Left lung (tissue), 10 donors: ENCODE measurements around the gene CEP85. TPM values are rescaled to one million over a fixed set of nuclear protein-coding genes. Genes with fewer than 3 reads are reported as not detected.

ENCODE experiments used
- ATAC-seq: fragments of 200-7000 bp; cut with Tn5 transposase; one replicate; pipeline ENCODE4 v1.9.1; 2020; ENCODE audit warnings: moderate library complexity
- DNase-seq, 4 donors: peaks; one replicate each; pipeline ENCODE4 v3.0.0-alpha.2; 2013 to 2020
- H3K27ac ChIP-seq, 2 donors: fragments of 200-600 bp; sonication (generic) in 1 of 2; one replicate each; pipeline versions ENCODE4 v1.5.0 to v1.8.0; 2020 to 2021
- H3K27me3 ChIP-seq, 2 donors: fragments of 200-600 bp; sonication (generic) in 1 of 2; one replicate each; pipeline versions ENCODE4 v1.5.0 to v1.8.0; 2020 to 2021
- H3K36me3 ChIP-seq, 2 donors: fragments of 200-600 bp; sonication (generic) in 1 of 2; one replicate each; pipeline versions ENCODE4 v1.5.0 to v1.8.0; 2020 to 2021
- H3K4me1 ChIP-seq, 2 donors: fragments of 200-600 bp; one replicate each; pipeline ENCODE4 v1.8.0; 2021
- H3K4me3 ChIP-seq, 2 donors: fragments of 200-600 bp; sonication (generic) in 1 of 2; one replicate each; pipeline versions ENCODE4 v1.5.0 to v1.8.0; 2020 to 2021; ENCODE audit warnings: mild to moderate bottlenecking in 1 of 2
- H3K9me3 ChIP-seq, 2 donors: fragments of 200-600 bp; sonication (generic) in 1 of 2; one replicate each; pipeline versions ENCODE4 v1.5.0 to v1.8.0; 2020 to 2021
- intact Hi-C, 2 donors: fragments of 100-400 bp; cut with DNase I; formaldehyde crosslinking; loops; one replicate each; pipeline versions ENCODE4 v1.11.2 to v1.14.2; 2022
- polyA plus RNA-seq, 6 donors: library from polyadenylated mRNA; unstranded; fragments of 120-200 nt; gene quantifications; one replicate each; pipeline ENCODE4 v1.2.1, GENCODE V29; 2013; ENCODE audit not compliant: insufficient read length in 6 of 6
- total RNA-seq, 2 donors: library from RNA; stranded (reverse); fragmentation: NEBNext Ultra II Directional; extraction: Animal tissue kit (Norgen Biotek cat#: 25700); gene quantifications; one replicate each; pipeline ENCODE4 v1.2.1, GENCODE V29; 2021
- TF ChIP-seq, protein P1 (sequence below), 2 donors: fragments of 200-600 bp; sonication (generic) in 1 of 2; IDR thresholded peaks; one replicate each; pipeline versions ENCODE4 v1.5.0 to v1.8.0; 2021; ENCODE audit warnings: antibody characterized with exemption in 2 of 2
- donor health status: DM: no; HTN: yes; CAD: no.
- donor health status: DM: no; HTN: no; CAD: no.

The CEP85 gene
- total and polyA plus RNA-seq, 8 donors = 12.1 to 24.8 (median 20.9) TPM

DNA sequence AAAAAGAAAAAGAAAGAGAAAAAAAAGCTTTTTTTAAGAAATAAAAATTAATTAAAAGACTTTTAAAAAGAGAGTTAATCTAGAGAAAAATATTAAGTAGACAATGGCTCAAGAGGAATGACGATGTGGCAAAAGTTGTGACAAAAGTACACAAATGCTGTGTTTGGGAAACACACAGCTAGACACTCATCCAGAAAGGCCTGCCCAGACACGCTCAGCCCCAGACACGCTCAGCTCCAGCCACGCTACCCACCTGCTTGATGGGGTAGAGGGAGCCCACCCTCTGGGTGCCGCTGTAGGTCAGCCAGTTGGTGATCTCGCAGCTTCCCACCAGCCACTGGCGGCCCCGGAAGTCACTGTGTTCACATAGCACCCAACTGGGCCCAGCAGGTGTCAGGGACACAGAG lies 94.0 kb downstream of the CEP85 start:
- Histone ChIP-seq H3K27me3 (peaks cover 0 to 12% of the 10 kb centered on the region in 2 donors), H3K27ac (no peak overlapping the region), H3K36me3 (peaks cover 0 to 7% of the 10 kb centered on the region in 2 donors), H3K4me1 (no peaks in the 10 kb centered on the region), H3K9me3 (no peaks in the 10 kb centered on the region), H3K4me3 (no peak overlapping the region)
- TF ChIP-seq, protein P1, sequence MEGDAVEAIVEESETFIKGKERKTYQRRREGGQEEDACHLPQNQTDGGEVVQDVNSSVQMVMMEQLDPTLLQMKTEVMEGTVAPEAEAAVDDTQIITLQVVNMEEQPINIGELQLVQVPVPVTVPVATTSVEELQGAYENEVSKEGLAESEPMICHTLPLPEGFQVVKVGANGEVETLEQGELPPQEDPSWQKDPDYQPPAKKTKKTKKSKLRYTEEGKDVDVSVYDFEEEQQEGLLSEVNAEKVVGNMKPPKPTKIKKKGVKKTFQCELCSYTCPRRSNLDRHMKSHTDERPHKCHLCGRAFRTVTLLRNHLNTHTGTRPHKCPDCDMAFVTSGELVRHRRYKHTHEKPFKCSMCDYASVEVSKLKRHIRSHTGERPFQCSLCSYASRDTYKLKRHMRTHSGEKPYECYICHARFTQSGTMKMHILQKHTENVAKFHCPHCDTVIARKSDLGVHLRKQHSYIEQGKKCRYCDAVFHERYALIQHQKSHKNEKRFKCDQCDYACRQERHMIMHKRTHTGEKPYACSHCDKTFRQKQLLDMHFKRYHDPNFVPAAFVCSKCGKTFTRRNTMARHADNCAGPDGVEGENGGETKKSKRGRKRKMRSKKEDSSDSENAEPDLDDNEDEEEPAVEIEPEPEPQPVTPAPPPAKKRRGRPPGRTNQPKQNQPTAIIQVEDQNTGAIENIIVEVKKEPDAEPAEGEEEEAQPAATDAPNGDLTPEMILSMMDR (IDR thresholded peaks at IDR 0.05) = no peak
- intact Hi-C loops = no loop called here
- DNase-seq (no peak), ATAC-seq (no peak)

Other genes with a start within 250 kb of the CEP85 start
- 10 to 100 TPM; 13.6 to 25.2 TPM for gene PAFAH2, start 236.1 kb upstream of the CEP85 start, total RNA-seq
- gene PAFAH2, start 236.1 kb upstream of the CEP85 start, polyA plus RNA-seq = 10 to 100 TPM; 11.7 to 17.5 (median 12.9) TPM
- gene EXTL1, start 212.4 kb upstream of the CEP85 start, total RNA-seq = 1 to 10 TPM in 1 of 2 donors, under 1 TPM in 1; 0.13 to 1.0 TPM
- gene EXTL1, start 212.4 kb upstream of the CEP85 start, polyA plus RNA-seq = under 1 TPM; 0.71 to 0.90 (median 0.79) TPM
- gene SLC30A2, start 188.1 kb upstream of the CEP85 start, total RNA-seq = under 1 TPM in 1 of 2 donors, not detected in 1; 0.15 TPM
- gene SLC30A2, start 188.1 kb upstream of the CEP85 start, polyA plus RNA-seq = under 1 TPM; 0.14 to 0.29 (median 0.27) TPM
- under 1 TPM; 0.15 to 0.26 TPM for gene TRIM63, start 166.6 kb upstream of the CEP85 start, total RNA-seq
- 1 to 10 TPM in 2 of 6 donors, under 1 TPM in 1, not detected in 3; 0.29 to 1.8 (median 1.2) TPM for gene TRIM63, start 166.6 kb upstream of the CEP85 start, polyA plus RNA-seq
- 10 to 100 TPM in 1 of 2 donors, 1 to 10 TPM in 1; 7.0 to 12.7 TPM for gene PDIK1L, start 122.4 kb upstream of the CEP85 start, total RNA-seq
- gene PDIK1L, start 122.4 kb upstream of the CEP85 start, polyA plus RNA-seq = 10 to 100 TPM; 20.6 to 26.0 (median 23.2) TPM
- 1 to 10 TPM; 2.3 to 5.1 TPM for gene FAM110D, start 75.1 kb upstream of the CEP85 start, total RNA-seq
- gene FAM110D, start 75.1 kb upstream of the CEP85 start, polyA plus RNA-seq = 1 to 10 TPM; 1.0 to 2.2 (median 1.4) TPM
- gene C1orf232, start 65.2 kb upstream of the CEP85 start, total RNA-seq = not detected
- gene C1orf232, start 65.2 kb upstream of the CEP85 start, polyA plus RNA-seq = not detected
- gene ZNF593, start 64.3 kb upstream of the CEP85 start, total RNA-seq = 10 to 100 TPM; 23.2 to 32.2 TPM
- gene ZNF593, start 64.3 kb upstream of the CEP85 start, polyA plus RNA-seq = 10 to 100 TPM in 5 of 6 donors, 1 to 10 TPM in 1; 8.7 to 18.1 (median 13.7) TPM
- gene ZNF593OS, start 62.4 kb upstream of the CEP85 start, total RNA-seq = not detected
- gene ZNF593OS, start 62.4 kb upstream of the CEP85 start, polyA plus RNA-seq = 1 to 10 TPM; 1.0 to 3.2 (median 1.2) TPM
- 10 to 100 TPM; 17.2 to 32.9 TPM for gene CNKSR1, start 56.7 kb upstream of the CEP85 start, total RNA-seq
- 10 to 100 TPM; 15.8 to 25.5 (median 22.5) TPM for gene CNKSR1, start 56.7 kb upstream of the CEP85 start, polyA plus RNA-seq
- gene CATSPER4, start 43.6 kb upstream of the CEP85 start, total RNA-seq = not detected
- under 1 TPM in 2 of 6 donors, not detected in 4; 0.11 to 0.13 TPM for gene CATSPER4, start 43.6 kb upstream of the CEP85 start, polyA plus RNA-seq
- 100 to 1,000 TPM; 210 to 347 TPM for gene SH3BGRL3, start 45.9 kb downstream of the CEP85 start, total RNA-seq
- 100 to 1,000 TPM in 4 of 6 donors, 10 to 100 TPM in 2; 90.4 to 120 (median 106) TPM for gene SH3BGRL3, start 45.9 kb downstream of the CEP85 start, polyA plus RNA-seq
- gene UBXN11, start 72.4 kb downstream of the CEP85 start, total RNA-seq = 10 to 100 TPM; 24.0 to 43.1 TPM
- gene UBXN11, start 72.4 kb downstream of the CEP85 start, polyA plus RNA-seq = 10 to 100 TPM; 23.0 to 29.7 (median 26.1) TPM
- gene CD52, start 83.8 kb downstream of the CEP85 start, total RNA-seq = 100 to 1,000 TPM in 1 of 2 donors, 10 to 100 TPM in 1; 96.7 to 170 TPM
- gene CD52, start 83.8 kb downstream of the CEP85 start, polyA plus RNA-seq = 1 to 10 TPM; 2.6 to 6.4 (median 5.8) TPM
- gene CRYBG2, start 119.9 kb downstream of the CEP85 start, total RNA-seq = 1 to 10 TPM; 2.0 to 7.6 TPM
- 1 to 10 TPM in 5 of 6 donors, under 1 TPM in 1; 0.94 to 2.4 (median 1.4) TPM for gene CRYBG2, start 119.9 kb downstream of the CEP85 start, polyA plus RNA-seq
- gene ZNF683, start 138.6 kb downstream of the CEP85 start, total RNA-seq = under 1 TPM; 0.47 to 0.86 TPM
- under 1 TPM in 5 of 6 donors, not detected in 1; 0.09 to 0.22 (median 0.18) TPM for gene ZNF683, start 138.6 kb downstream of the CEP85 start, polyA plus RNA-seq
- gene LIN28A, start 176.6 kb downstream of the CEP85 start, total RNA-seq = not detected
- under 1 TPM; 0.06 to 0.11 (median 0.10) TPM for gene LIN28A, start 176.6 kb downstream of the CEP85 start, polyA plus RNA-seq
- gene DHDDS, start 198.1 kb downstream of the CEP85 start, total RNA-seq = 10 to 100 TPM; 49.6 to 56.0 TPM
- 10 to 100 TPM; 34.5 to 39.0 (median 35.3) TPM for gene DHDDS, start 198.1 kb downstream of the CEP85 start, polyA plus RNA-seq
- 100 to 1,000 TPM; 266 to 355 TPM for gene HMGN2, start 238.2 kb downstream of the CEP85 start, total RNA-seq
- 1,000 to 10,000 TPM; 1,030 to 1,494 (median 1,162) TPM for gene HMGN2, start 238.2 kb downstream of the CEP85 start, polyA plus RNA-seq